Ectodermal cell (in vitro differentiated cells): ENCODE data around the gene USP3.

Source experiments
- H3K27ac ChIP-seq: 2 replicates; pipeline ENCODE4 v1.7.0; 2013; ENCODE audit warnings: mild to moderate bottlenecking, low read depth, low read length; ENCODE audit not compliant: insufficient read depth, poor library complexity, severe bottlenecking
- H3K27me3 ChIP-seq: 2 replicates; pipeline ENCODE4 v1.7.0; 2013; ENCODE audit warnings: mild to moderate bottlenecking, low read length; ENCODE audit not compliant: insufficient read depth, control insufficient read depth, poor library complexity, severe bottlenecking
- H3K36me3 ChIP-seq: one replicate; pipeline ENCODE4 v1.7.0; 2013; ENCODE audit warnings: low read length; ENCODE audit not compliant: control insufficient read depth, insufficient read depth
- H3K4me1 ChIP-seq: one replicate; pipeline ENCODE4 v1.7.0; 2013; ENCODE audit warnings: low read length; ENCODE audit not compliant: control insufficient read depth, insufficient read depth
- H3K4me3 ChIP-seq: 2 replicates; pipeline ENCODE4 v1.7.0; 2013; ENCODE audit warnings: low read depth, low read length, control low read depth; ENCODE audit not compliant: insufficient read depth
- H3K9me3 ChIP-seq: 2 replicates; pipeline ENCODE4 v1.7.0; 2013; ENCODE audit warnings: mild to moderate bottlenecking, low read length, moderate library complexity; ENCODE audit not compliant: control insufficient read depth
- WGBS, 2 experiments: methylation state at CpG; one replicate each; pipeline ENCODE4 v1.1.7; 2013; ENCODE audit warnings: missing lambda C conversion rate in 2 of 2; 5-methylcytosine and 5-hydroxymethylcytosine counted together

USP3 gene

DNA sequence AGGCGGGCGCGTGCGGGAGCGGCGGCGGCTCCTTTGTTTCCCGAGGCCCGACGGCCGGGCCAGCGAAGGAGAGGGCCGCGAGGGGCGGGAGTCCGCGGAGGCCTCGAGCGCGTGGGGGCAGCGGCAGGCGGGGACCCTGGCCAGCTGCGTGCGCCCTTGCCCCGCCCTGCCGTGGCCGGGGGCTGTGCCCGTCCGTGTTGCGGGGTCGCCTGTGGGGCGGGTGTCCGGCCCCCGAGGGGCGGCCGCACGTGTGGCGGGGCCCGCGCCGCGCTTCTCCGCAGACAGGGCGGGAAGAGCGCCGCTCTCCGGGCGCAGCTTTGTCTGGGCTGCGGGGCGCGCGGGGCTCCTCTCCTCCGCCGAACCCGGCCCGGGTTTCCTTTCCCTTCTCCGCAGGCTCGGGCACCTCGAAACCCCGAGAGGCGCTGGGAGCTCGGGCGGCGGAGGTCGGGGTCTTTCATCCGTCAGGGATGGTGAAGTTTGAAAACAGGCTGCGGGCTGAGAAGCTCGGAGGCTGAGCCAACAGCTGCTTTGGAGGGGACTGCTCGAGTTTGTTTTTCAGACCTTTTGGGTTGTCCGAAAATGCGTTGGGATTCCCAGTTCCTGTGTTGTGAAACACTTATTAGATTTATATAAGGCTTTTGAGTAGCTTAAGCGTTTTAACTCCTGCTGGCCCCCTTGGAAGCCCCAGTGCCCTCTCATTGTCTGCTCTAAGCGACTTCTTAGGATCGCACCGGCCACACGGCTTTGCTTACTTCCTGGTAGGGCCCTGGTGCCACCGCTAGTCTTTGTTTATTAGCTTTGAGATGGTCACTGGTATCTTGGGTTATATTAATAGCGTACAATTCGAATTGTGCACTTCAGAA is 817 bp downstream of the USP3 start:
- peaks cover 46% of the 10 kb centered on the region for H3K27me3 ChIP-seq
- peaks cover 35% of the 10 kb centered on the region for H3K4me1 ChIP-seq
- 0 to 1% methylated on average over 79 of the region's 79 CpGs for WGBS, 2 experiments
- peak overlapping the region; percentile 75 for H3K27ac ChIP-seq
- peak overlapping the region; percentile 84 for H3K4me3 ChIP-seq
- H3K36me3 ChIP-seq = no peaks in the 10 kb centered on the region
- no peaks in the 10 kb centered on the region for H3K9me3 ChIP-seq

DNA sequence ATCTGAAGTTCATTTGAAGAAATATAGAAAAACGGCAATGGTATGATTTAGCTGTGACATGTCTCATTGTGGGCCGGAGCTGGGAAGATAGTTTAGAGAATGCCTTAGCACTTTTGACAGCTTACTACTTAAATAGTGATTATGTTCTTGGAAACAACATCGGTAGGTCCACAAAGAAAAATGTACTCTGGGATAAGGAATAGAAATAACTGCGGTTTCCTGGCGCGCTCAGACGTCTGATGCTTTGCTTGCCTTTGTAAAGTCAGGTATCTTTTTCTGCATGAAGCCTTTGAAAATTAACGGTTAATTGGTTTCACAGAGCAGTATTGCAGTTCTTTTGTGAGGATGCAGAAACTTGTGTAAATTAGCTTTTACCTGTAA is 1.4 kb downstream of the USP3 start:
- Histone ChIP-seq H3K9me3 (no peaks in the 10 kb centered on the region), H3K27ac (peak overlapping the region; percentile 75), H3K4me1 (peaks cover 41% of the 10 kb centered on the region), H3K36me3 (no peaks in the 10 kb centered on the region), H3K4me3 (peak overlapping the region; percentile 84), H3K27me3 (peaks cover 40% of the 10 kb centered on the region)
- WGBS, 2 experiments = 41 to 47% methylated on average over 8 of the region's 8 CpGs

DNA sequence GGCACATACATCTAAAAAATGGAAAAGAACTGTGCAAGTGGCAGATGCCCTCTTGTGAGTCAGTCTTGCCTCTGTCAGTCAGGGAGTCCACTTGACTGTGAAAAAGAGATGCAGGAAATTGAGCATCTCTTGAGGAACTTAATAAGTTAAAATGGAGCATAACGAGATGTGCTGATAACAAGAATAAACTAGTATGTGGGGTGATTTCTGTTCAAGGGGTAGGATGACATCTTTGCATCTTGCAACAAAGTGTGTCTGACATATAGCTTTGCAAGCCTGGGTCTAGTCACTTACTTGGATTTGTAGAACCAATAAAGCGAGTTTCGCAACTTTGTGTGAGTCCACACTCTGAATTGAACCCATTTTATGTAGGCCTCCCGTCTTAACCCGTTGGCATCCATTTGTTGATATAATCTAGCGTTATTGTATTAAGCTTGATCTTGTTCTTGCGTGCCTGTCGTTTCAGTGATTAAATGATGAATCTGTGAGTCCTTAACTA is 2.2 kb downstream of the USP3 start:
- no peak overlapping the region for H3K27ac ChIP-seq
- WGBS, 2 experiments = 91 to 92% methylated on average over 8 of the region's 8 CpGs
- no peaks in the 10 kb centered on the region for H3K9me3 ChIP-seq
- peaks cover 32% of the 10 kb centered on the region for H3K27me3 ChIP-seq
- no peaks in the 10 kb centered on the region for H3K36me3 ChIP-seq
- H3K4me3 ChIP-seq = no peak overlapping the region
- H3K4me1 ChIP-seq = peaks cover 36% of the 10 kb centered on the region

- H3K4me3 ChIP-seq = no peak overlapping the region
- no peaks in the 10 kb centered on the region for H3K9me3 ChIP-seq
- H3K36me3 ChIP-seq = no peaks in the 10 kb centered on the region
- WGBS, 2 experiments = 66 to 67% methylated on average over 2 of the region's 2 CpGs
- no peak overlapping the region for H3K27ac ChIP-seq
- peaks cover 17% of the 10 kb centered on the region for H3K27me3 ChIP-seq
- H3K4me1 ChIP-seq = peaks cover 25% of the 10 kb centered on the region
Measured at GRCh38 chr15:63507878-63508818, 3.8 kb downstream of the USP3 start.

- Histone ChIP-seq H3K27me3 (peaks cover 7% of the 10 kb centered on the region), H3K36me3 (no peaks in the 10 kb centered on the region), H3K27ac (no peak overlapping the region), H3K4me3 (no peak overlapping the region), H3K9me3 (no peaks in the 10 kb centered on the region), H3K4me1 (peaks cover 21% of the 10 kb centered on the region)
- WGBS, 2 experiments = 77 to 85% methylated on average over 5 of the region's 6 CpGs
Measured at GRCh38 chr15:63509056-63509954, 4.9 kb downstream of the USP3 start.

- H3K27ac ChIP-seq = no peak overlapping the region
- H3K4me1 ChIP-seq = peaks cover 30% of the 10 kb centered on the region
- H3K9me3 ChIP-seq = no peaks in the 10 kb centered on the region
- H3K36me3 ChIP-seq = no peaks in the 10 kb centered on the region
- 62 to 69% methylated on average over 2 to 4 of the region's 5 CpGs for WGBS, 2 experiments
- no peak overlapping the region for H3K4me3 ChIP-seq
- peaks cover 7% of the 10 kb centered on the region for H3K27me3 ChIP-seq
Measured at GRCh38 chr15:63509955-63510940, 5.9 kb downstream of the USP3 start.

DNA sequence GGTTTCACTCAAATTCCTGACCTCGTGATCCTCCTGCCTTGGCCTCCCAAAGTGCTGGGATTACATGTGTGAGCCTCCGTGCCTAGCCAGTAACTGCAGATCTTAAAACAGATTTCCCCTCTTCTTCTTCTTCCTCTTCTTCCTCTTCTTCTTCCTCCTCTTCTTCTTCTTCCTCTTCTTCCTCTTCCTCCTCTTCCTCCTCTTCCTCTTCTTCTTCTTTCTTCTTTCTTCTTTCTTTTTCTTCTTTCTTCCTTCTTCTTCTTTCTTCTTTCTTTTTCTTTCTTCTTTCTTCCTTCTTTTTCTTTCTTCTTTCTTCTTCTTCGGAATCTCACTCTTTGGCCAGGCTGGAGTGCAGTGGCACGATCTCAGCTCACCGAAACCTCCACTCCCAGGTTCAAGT is 7.8 kb downstream of the USP3 start:
- no peak overlapping the region for H3K27ac ChIP-seq
- H3K36me3 ChIP-seq = no peaks in the 10 kb centered on the region
- 79 to 89% methylated on average over 5 of the region's 5 CpGs for WGBS, 2 experiments
- peaks cover 33% of the 10 kb centered on the region for H3K4me1 ChIP-seq
- no peaks in the 10 kb centered on the region for H3K9me3 ChIP-seq
- H3K4me3 ChIP-seq = no peak overlapping the region
- H3K27me3 ChIP-seq = no peaks in the 10 kb centered on the region

DNA sequence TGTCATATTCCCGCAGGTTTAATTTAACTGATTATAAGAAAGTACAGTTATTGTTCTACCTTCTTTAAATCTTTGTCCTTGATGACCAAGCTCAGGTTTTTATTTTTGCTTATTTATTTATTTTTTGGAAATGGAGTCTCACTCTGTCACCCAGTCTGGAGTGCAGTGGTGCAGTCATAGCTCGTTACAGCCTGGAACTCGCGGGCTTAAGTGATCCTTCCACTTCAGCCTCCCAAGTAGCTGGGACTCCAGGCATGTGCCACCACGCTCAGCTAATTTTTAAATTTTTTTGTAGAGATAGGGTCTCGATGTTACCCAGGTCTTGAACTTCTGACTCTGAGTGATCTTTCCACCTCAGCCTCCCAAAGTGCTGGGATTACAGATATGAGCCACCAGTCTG is 8.9 kb downstream of the USP3 start:
- Histone ChIP-seq H3K4me3 (no peak overlapping the region), H3K4me1 (peaks cover 32% of the 10 kb centered on the region), H3K36me3 (no peaks in the 10 kb centered on the region), H3K27ac (no peak overlapping the region), H3K27me3 (no peaks in the 10 kb centered on the region), H3K9me3 (no peaks in the 10 kb centered on the region)
- 92 to 96% methylated on average over 5 of the region's 6 CpGs for WGBS, 2 experiments

- 90 to 91% methylated on average over 3 of the region's 3 CpGs for WGBS, 2 experiments
- no peak overlapping the region for H3K27ac ChIP-seq
- H3K27me3 ChIP-seq = no peaks in the 10 kb centered on the region
- peaks cover 32% of the 10 kb centered on the region for H3K4me1 ChIP-seq
- no peaks in the 10 kb centered on the region for H3K9me3 ChIP-seq
- no peak overlapping the region for H3K4me3 ChIP-seq
- H3K36me3 ChIP-seq = no peaks in the 10 kb centered on the region
Measured at GRCh38 chr15:63513728-63514127, 9.3 kb downstream of the USP3 start.
